ENCODE results near the gene PTPRQ.

GRCh38 chr12:80551897-80552296 is 107.9 kb downstream of the PTPRQ start:
- TF ChIP-seq CTCF (IDR thresholded peaks at IDR 0.05; ENCODE audit: low read length) (no peak), EZH2 (optimal IDR thresholded peaks at IDR 0.05; ENCODE audit: low read depth, low read length) (no peak)

All from MM.1S (cell line).